HCT116 (cell line): ENCODE measurements around the gene ATXN7L1. TPM values are rescaled to one million over a fixed set of nuclear protein-coding genes. Genes with fewer than 3 reads are reported as not detected.

Source experiments
- ATAC-seq: fragments of 200-7000 bp; cut with Tn5 transposase; 2 replicates; pipeline ENCODE4 v1.9.1; 2020; ENCODE audit warnings: mild to moderate bottlenecking, moderate library complexity
- BruUV-seq: library from RNA; stranded (reverse); fragments of 400-500 nt; replicated peaks from 2 replicates; lab custom pipeline; 2021; lab: Mats Ljungman, UMichigan
- CTCF ChIA-PET: fragments of 300-600 bp; sonication (Branson Sonifier 250); formaldehyde crosslinking; loops from one replicate; lab custom pipeline; 2021; ENCODE audit warnings: antibody characterized with exemption; lab: Charles Lee
- POLR2A ChIA-PET: fragments of 300-600, 350-600 bp; sonication (Branson Sonifier 250); formaldehyde crosslinking; loops from one replicate; lab custom pipeline; 2021; ENCODE audit warnings: antibody characterized with exemption; lab: Charles Lee
- RAD21 ChIA-PET, 2 experiments: fragments of 300-600 bp; sonication (Branson Sonifier 250); formaldehyde crosslinking; loops; one replicate each; lab custom pipeline; 2023; ENCODE audit warnings: low total read pairs in 2 of 2; ENCODE audit not compliant: uncharacterized antibody in 2 of 2, unreplicated experiment in 2 of 2, low non-redundant PET in 1 of 2; lab: Charles Lee
- DNase-seq: peaks from one replicate; pipeline ENCODE4 v3.0.0-alpha.2; 2010; ENCODE audit warnings: low read depth, low spot score
- H2AFZ ChIP-seq: fragments of 200-600 bp; shearing (Covaris generic), sonication (generic); 2 replicates; pipeline ENCODE4 v1.6.1; 2017; ENCODE audit warnings: low read depth, mixed run types, mixed read lengths, antibody characterized with exemption, low read length; ENCODE audit not compliant: poor library complexity, severe bottlenecking
- H3K27ac ChIP-seq: 2 replicates; pipeline ENCODE4 v1.5.1; 2012; ENCODE audit warnings: low read depth, low read length
- H3K27me3 ChIP-seq: fragments of 200-600 bp; sonication (generic); 2 replicates; pipeline ENCODE4 v1.6.1; 2016; ENCODE audit warnings: mixed run types, low read length, mixed read lengths; ENCODE audit not compliant: insufficient read depth
- H3K36me3 ChIP-seq, 2 experiments: fragments of 200-500 bp in 1 of 2; fragments of 200-600 bp in 1 of 2; sonication (Bioruptor generic) in 1 of 2; sonication (generic) in 1 of 2; 2 replicates each; pipeline versions ENCODE4 v1.5.1 to v1.6.1; 2014 to 2016; ENCODE audit warnings: low read length in 2 of 2, inconsistent platforms in 1 of 2, mixed read lengths in 1 of 2, mixed run types in 1 of 2; ENCODE audit not compliant: insufficient read depth in 2 of 2, control insufficient read depth in 1 of 2
- H3K4me1 ChIP-seq, 2 experiments: fragments of 200-600 bp in 1 of 2; sonication (generic) in 1 of 2; 2 replicates each; pipeline versions ENCODE4 v1.5.1 to v1.6.1; 2012 to 2017; ENCODE audit warnings: low read length in 2 of 2, inconsistent platforms in 1 of 2, mild to moderate bottlenecking in 1 of 2, mixed read lengths in 1 of 2, mixed run types in 1 of 2, moderate library complexity in 1 of 2; ENCODE audit not compliant: insufficient read depth in 2 of 2, control insufficient read depth in 1 of 2
- H3K4me2 ChIP-seq: fragments of 200-600 bp; sonication (generic); 2 replicates; pipeline ENCODE4 v1.6.1; 2017; ENCODE audit warnings: mixed run types, low read length, mixed read lengths
- H3K4me3 ChIP-seq, 2 experiments: fragments of 200-600 bp in 1 of 2; sonication (generic) in 1 of 2; replicated peaks in 1 of 2; 2 replicates each; pipeline ENCODE4 v1.5.1; 2011 to 2016; ENCODE audit warnings: low read length in 2 of 2, control low read depth in 1 of 2, low read depth in 1 of 2, mild to moderate bottlenecking in 1 of 2, mixed read lengths in 1 of 2, mixed run types in 1 of 2
- H3K79me2 ChIP-seq: fragments of 200-600 bp; sonication (generic); 2 replicates; pipeline ENCODE4 v1.6.1; 2017; ENCODE audit warnings: mild to moderate bottlenecking, mixed run types, low read length, moderate library complexity, mixed read lengths; ENCODE audit not compliant: insufficient read depth
- H3K9ac ChIP-seq: fragments of 200-600 bp; sonication (generic); 2 replicates; pipeline ENCODE4 v1.6.1; 2016; ENCODE audit warnings: low read length, mixed read lengths
- H3K9me2 ChIP-seq: fragments of 200-600 bp; sonication (generic), shearing (Covaris generic); 2 replicates; pipeline ENCODE4 v1.6.1; 2017; ENCODE audit warnings: mixed run types, mild to moderate bottlenecking, moderate library complexity; ENCODE audit not compliant: insufficient read depth
- H3K9me3 ChIP-seq, 2 experiments: fragments of 200-500 bp in 1 of 2; fragments of 200-600 bp in 1 of 2; sonication (Bioruptor generic) in 1 of 2; sonication (generic) in 1 of 2; 2 replicates each; pipeline ENCODE4 v1.6.1; 2014 to 2017; ENCODE audit warnings: low read length in 2 of 2, mixed read lengths in 2 of 2, inconsistent platforms in 1 of 2, low read depth in 1 of 2, mild to moderate bottlenecking in 1 of 2, mixed run types in 1 of 2, moderate library complexity in 1 of 2; ENCODE audit not compliant: control insufficient read depth in 1 of 2, insufficient read depth in 1 of 2
- H4K20me1 ChIP-seq: fragments of 200-600 bp; sonication (generic), shearing (Covaris generic); 2 replicates; pipeline ENCODE4 v1.6.1; 2017; ENCODE audit warnings: mixed run types, mild to moderate bottlenecking, moderate library complexity; ENCODE audit not compliant: insufficient read depth
- ATF3 ChIP-seq: IDR thresholded peaks from 2 replicates; pipeline ENCODE4 v1.6.1; 2012
- CTCF ChIP-seq, 3 experiments: fragments of 200-600 bp in 1 of 3; sonication (generic) in 1 of 3; IDR thresholded peaks in 2 of 3; conservative IDR thresholded peaks in 1 of 3; 2 replicates each; pipeline ENCODE4 v1.5.1; 2012 to 2017; ENCODE audit warnings: low read depth in 2 of 3, low read length in 2 of 3, antibody characterized with exemption in 1 of 3, borderline replicate concordance in 1 of 3, control low read depth in 1 of 3, mild to moderate bottlenecking in 1 of 3, mixed read lengths in 1 of 3, mixed run types in 1 of 3, moderate library complexity in 1 of 3; ENCODE audit not compliant: insufficient read depth in 1 of 3
- EZH2 ChIP-seq: fragments of 200-600 bp; sonication (generic); IDR thresholded peaks from 2 replicates; pipeline ENCODE4 v1.6.1; 2017; ENCODE audit warnings: antibody characterized with exemption, mixed run types
- EZH2phosphoT487 ChIP-seq: fragments of 200-600 bp; IDR thresholded peaks from 2 replicates; pipeline ENCODE4 v1.6.1; 2018; ENCODE audit warnings: antibody characterized with exemption, borderline replicate concordance
- FOSL1 ChIP-seq: IDR thresholded peaks from 2 replicates; pipeline ENCODE4 v1.6.1; 2012; ENCODE audit warnings: low read depth
- MAX ChIP-seq: IDR thresholded peaks from 2 replicates; pipeline ENCODE4 v1.6.1; 2012
- POLR2AphosphoS5 ChIP-seq: IDR thresholded peaks from 2 replicates; pipeline ENCODE4 v1.6.1; 2011; ENCODE audit warnings: mild to moderate bottlenecking, low read depth, low read length, moderate library complexity
- SIN3A ChIP-seq: IDR thresholded peaks from 2 replicates; pipeline ENCODE4 v1.6.1; 2012; ENCODE audit warnings: low read depth
- TCF7L2 ChIP-seq: IDR thresholded peaks from 2 replicates; pipeline ENCODE4 v1.7.0; 2011; ENCODE audit warnings: borderline replicate concordance, inconsistent platforms; ENCODE audit not compliant: insufficient read depth, insufficient read length; ENCODE audit errors: extremely low read depth
- ZFX ChIP-seq: fragments of 450-650 bp; IDR thresholded peaks from 2 replicates; pipeline ENCODE4 v1.6.1; 2017
- ZNF274 ChIP-seq: fragments of 200-500 bp; sonication (Bioruptor generic); IDR thresholded peaks from 2 replicates; pipeline ENCODE4 v1.6.1; 2014; ENCODE audit warnings: mild to moderate bottlenecking, low read depth, low read length, inconsistent platforms
- intact Hi-C: fragments of 100-400 bp; cut with micrococcal nuclease; formaldehyde crosslinking; loops from 2 replicates; pipeline ENCODE4 v1.10.0; 2022
- total RNA-seq: library from RNA; stranded (reverse); gene quantifications from one replicate; pipeline ENCODE4 v1.2.1, GENCODE V29; 2021; ENCODE audit not compliant: unreplicated experiment

Gene ATXN7L1
- total RNA-seq, 1 experiment from 2014 or later, result 11.5 TPM

GRCh38 chr7:105782391-105783042, 93.9 kb downstream of the ATXN7L1 start:
- ChIA-PET CTCF (no interaction called here), RAD21 (no interaction called here), POLR2A (no interaction called here)
- no TSS peak for BruUV-seq
- intact Hi-C loops, result no loop called here
- Histone ChIP-seq H3K36me3 (no peaks in the 10 kb centered on the region), H2AFZ (no peak overlapping the region), H3K4me1 (peaks cover 4 to 41% of the 10 kb centered on the region in 2 experiments), H3K27ac (no peak overlapping the region), H4K20me1 (no peaks in the 10 kb centered on the region), H3K9me2 (no peaks in the 10 kb centered on the region), H3K4me2 (no peak overlapping the region), H3K4me3 (no peak overlapping the region), H3K9ac (no peak overlapping the region), H3K27me3 (no peaks in the 10 kb centered on the region), H3K9me3 (no peaks in the 10 kb centered on the region), H3K79me2 (no peaks in the 10 kb centered on the region)
- TF ChIP-seq TCF7L2 (no peak), POLR2AphosphoS5 (no peak), EZH2phosphoT487 (no peak), EZH2 (no peak), SIN3A (no peak), ZFX (no peak)
- ATAC-seq, result no peak
- no peak for DNase-seq

- DNase-seq, result no peak
- H3K36me3 ChIP-seq, result no peaks in the 10 kb centered on the region
- no peaks in the 10 kb centered on the region for H4K20me1 ChIP-seq
- no TSS peak for BruUV-seq
- H3K4me3 ChIP-seq, result no peak overlapping the region
- no peaks in the 10 kb centered on the region for H3K79me2 ChIP-seq
- H2AFZ ChIP-seq, result no peak overlapping the region
- no peak overlapping the region for H3K27ac ChIP-seq
- ATAC-seq, result no peak
- H3K4me2 ChIP-seq, result no peak overlapping the region
- no peak overlapping the region for H3K9ac ChIP-seq
- ChIA-PET POLR2A (no interaction called here), CTCF (no interaction called here), RAD21 (no interaction called here)
- no peaks in the 10 kb centered on the region for H3K9me3 ChIP-seq
- intact Hi-C loops, result no loop called here
- no peaks in the 10 kb centered on the region for H3K9me2 ChIP-seq
- no peaks in the 10 kb centered on the region for H3K27me3 ChIP-seq
- TF ChIP-seq ATF3 (no peak), TCF7L2 (no peak), MAX (no peak), FOSL1 (no peak), CTCF (IDR thresholded peaks at IDR 0.05 in 2 of 3, conservative IDR thresholded peaks at IDR 0.05 in 1 of 3; ENCODE audit: borderline replicate concordance in 1 of 3, insufficient read depth in 1 of 3, low read depth in 2 of 3, low read length in 2 of 3) (no peak), ZFX (no peak), ZNF274 (no peak), EZH2 (no peak)
- peaks cover 26 to 54% of the 10 kb centered on the region in 2 experiments for H3K4me1 ChIP-seq
Measured at GRCh38 chr7:105779856-105780780, 96.3 kb downstream of the ATXN7L1 start.
